GM12875 (cell line): ENCODE data around the gene NCCRP1.

Experiments used
- H3K4me3 ChIP-seq: one replicate; pipeline ENCODE4 v1.5.1; 2011; ENCODE audit warnings: low read depth, low read length, control low read depth
- CTCF ChIP-seq: IDR thresholded peaks from 2 replicates; pipeline ENCODE4 v1.5.1; 2011; ENCODE audit warnings: low read depth, mild to moderate bottlenecking, control low read depth, inconsistent platforms, low read length, moderate library complexity, borderline replicate concordance; ENCODE audit not compliant: insufficient read depth

Gene NCCRP1

DNA sequence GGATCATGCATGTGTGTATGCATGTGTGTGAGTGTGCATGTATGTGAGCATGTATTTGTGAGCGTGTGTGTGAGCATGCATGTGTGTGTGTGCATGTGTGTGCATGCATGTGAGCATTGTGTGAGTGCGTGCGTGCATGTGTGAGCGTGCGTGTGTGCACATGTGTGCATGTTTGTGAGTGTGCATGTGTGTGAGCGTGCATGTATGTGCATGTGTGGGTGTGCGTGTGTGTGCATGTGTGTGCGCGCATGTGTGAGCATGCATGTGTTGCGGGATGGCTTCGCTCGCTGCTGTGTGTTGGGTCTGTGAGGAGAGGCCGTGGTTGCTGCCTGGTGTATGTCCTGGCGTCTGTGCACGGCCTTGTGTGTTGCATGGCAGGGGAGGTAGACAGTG is 38.8 kb upstream of the NCCRP1 start:
- no peak for TF ChIP-seq CTCF
- H3K4me3 ChIP-seq: no peak overlapping the region

DNA sequence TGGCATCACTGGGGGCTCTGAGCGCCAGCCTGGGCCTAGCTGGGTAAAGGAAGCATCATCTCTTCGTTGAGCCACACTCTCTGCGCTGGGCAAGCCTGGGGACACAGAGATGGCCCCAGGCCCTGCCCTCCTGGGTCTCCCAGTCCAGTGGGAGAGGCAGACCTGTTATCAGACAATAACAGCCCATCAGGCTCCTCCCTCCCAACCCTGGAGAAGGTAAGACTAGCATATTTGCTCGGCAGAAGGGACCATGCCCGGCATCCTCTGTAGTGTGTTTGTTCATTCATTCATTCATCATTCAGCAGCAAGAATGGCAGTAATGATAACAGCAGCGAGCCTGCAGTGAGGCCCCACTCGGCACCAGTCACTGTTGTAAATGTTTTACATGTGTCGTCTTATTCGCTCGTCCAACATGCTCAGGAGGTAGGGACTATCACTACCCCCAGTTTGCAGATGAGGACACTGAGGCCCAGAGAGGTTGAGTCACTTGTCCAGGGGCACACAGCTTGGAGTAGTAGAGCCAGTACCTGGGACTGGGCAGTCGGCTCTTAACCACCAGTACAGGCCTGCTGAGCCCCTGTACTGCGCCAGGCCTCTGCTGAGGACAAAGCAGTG is 38.0 kb upstream of the NCCRP1 start:
- TF ChIP-seq CTCF: no peak
- H3K4me3 ChIP-seq: no peak overlapping the region

DNA sequence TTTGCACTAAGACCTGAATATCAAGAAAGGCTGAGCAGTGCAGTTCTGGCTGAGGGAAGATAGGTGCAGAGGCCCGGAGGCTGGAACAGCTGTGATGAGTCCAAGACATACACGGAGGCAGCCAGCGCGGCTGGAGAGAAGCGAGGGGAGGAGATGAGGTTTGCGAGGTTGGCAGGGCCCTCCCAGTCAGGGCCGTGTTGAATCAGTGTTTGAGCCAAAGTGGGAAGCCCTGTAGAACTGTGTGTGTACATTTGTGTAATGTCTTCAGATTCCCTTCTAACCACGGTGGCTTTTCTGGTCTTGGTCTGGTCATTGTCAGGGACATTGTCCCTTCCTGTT is 36.3 kb upstream of the NCCRP1 start:
- no peak overlapping the region for H3K4me3 ChIP-seq
- no peak for TF ChIP-seq CTCF

- no peak for TF ChIP-seq CTCF
- H3K4me3 ChIP-seq: no peak overlapping the region
Observed at GRCh38 chr19:39160889-39161672, 35.7 kb upstream of the NCCRP1 start.

DNA sequence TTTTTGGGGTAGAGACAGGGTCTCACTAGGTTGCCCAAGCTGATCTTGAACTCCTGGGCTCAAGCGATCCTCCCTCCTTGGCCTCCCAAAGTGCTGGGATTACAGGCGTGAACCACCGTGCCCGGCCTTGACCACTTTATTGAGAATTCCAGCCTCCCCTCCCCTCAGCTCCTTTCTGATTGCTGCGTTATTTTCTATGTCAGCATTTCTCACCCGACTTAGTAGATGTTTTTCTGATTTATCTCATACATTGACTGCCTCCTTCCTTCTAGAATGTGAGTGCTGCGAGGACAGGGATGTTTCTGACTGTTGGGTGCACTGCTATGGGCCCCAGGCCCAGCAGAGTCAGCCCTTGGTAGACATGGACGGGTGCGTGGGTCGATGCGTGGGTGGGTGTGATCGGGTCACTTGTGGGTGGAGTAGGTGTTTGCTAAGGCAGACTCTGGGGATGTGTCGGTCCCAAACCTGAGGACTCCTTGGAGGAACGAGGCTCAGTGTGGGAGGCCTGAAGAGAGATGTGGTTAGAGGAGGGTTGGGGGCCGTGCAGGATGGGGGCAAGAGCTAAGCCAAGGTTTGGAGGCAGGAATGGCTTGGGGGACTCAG is 34.2 kb upstream of the NCCRP1 start:
- TF ChIP-seq CTCF: no peak

GRCh38 chr19:39163621-39164020 is 33.1 kb upstream of the NCCRP1 start:
- no peak for TF ChIP-seq CTCF
- H3K4me3 ChIP-seq: no peak overlapping the region

More for the DNA sequence above, 34.2 kb upstream of the NCCRP1 start:
- no peak overlapping the region for H3K4me3 ChIP-seq

GRCh38 chr19:39164289-39164688 is 32.5 kb upstream of the NCCRP1 start:
- no peak overlapping the region for H3K4me3 ChIP-seq
- TF ChIP-seq CTCF: no peak
